Measurements from ENCODE around the gene EDC4. TPM values are rescaled to one million over a fixed set of nuclear protein-coding genes. Genes with fewer than 3 reads are reported as not detected.

Gene EDC4
- total RNA-seq, 2 experiments from 2014 or later, result 86.6 to 89.6 TPM

- peaks cover 10% of the 10 kb centered on the region for H3K4me1 ChIP-seq (ENCODE audit: insufficient read depth, low read length, poor library complexity, severe bottlenecking)
- POLR2A ChIA-PET, result interaction anchor here (0.6 kb wide), 1 partner anchor 324 kb away, joined by 3 read pairs; no protein-coding TSS in a partner anchor
- CTCF ChIA-PET (ENCODE audit: unreplicated experiment), result no interaction called here
- no peak for DNase-seq (ENCODE audit: low spot score)
- H3K27ac ChIP-seq (ENCODE audit: low read depth, low read length, poor library complexity, severe bottlenecking), result no peak overlapping the region
- no peak overlapping the region for H3K4me2 ChIP-seq (ENCODE audit: low read length)
- intact Hi-C loops (cut with micrococcal nuclease; ENCODE audit: unreplicated experiment), result no loop called here
- H3K79me2 ChIP-seq (ENCODE audit: insufficient read depth, low read depth, low read length), result no peaks in the 10 kb centered on the region
- no peaks in the 10 kb centered on the region for H3K9me2 ChIP-seq (ENCODE audit: insufficient read depth, low read length)
- H3K9me3 ChIP-seq (ENCODE audit: low read length), result no peaks in the 10 kb centered on the region
- no peak overlapping the region for H3K4me3 ChIP-seq (ENCODE audit: low read depth, low read length, poor library complexity, severe bottlenecking)
- 0 out of 2 replicates have a peak, but pooled peaks cover 4% of the 10 kb centered on the region for H3K36me3 ChIP-seq (ENCODE audit: insufficient read depth, low read length)
- no TSS peak for BruUV-seq (replicated peaks)
- no peak overlapping the region for H2AFZ ChIP-seq (ENCODE audit: low read length)
- H4K20me1 ChIP-seq (ENCODE audit: insufficient read depth, low read length), result no peaks in the 10 kb centered on the region; the same call in 1 of the 2 replicates
- no peak for TF ChIP-seq EZH2phosphoT487 (IDR thresholded peaks at IDR 0.05; ENCODE audit: borderline replicate concordance, low read depth, low read length)
- no peak for TF ChIP-seq CTCF (conservative IDR thresholded peaks at IDR 0.05; ENCODE audit: low read length)
Observed at GRCh38 chr16:67922740-67923139, 49.9 kb downstream of the EDC4 start.

GRCh38 chr16:67923414-67924116 is 50.7 kb downstream of the EDC4 start:
- no peaks in the 10 kb centered on the region for H3K79me2 ChIP-seq (ENCODE audit: insufficient read depth, low read depth, low read length)
- peaks cover 4% of the 10 kb centered on the region; the same call in 1 of the 2 replicates for H4K20me1 ChIP-seq (ENCODE audit: insufficient read depth, low read length)
- no peaks in the 10 kb centered on the region for H3K9me2 ChIP-seq (ENCODE audit: insufficient read depth, low read length)

More at GRCh38 chr16:67923414-67924116, 50.7 kb downstream of the EDC4 start:
- BruUV-seq (replicated peaks), result no TSS peak
- Histone ChIP-seq H2AFZ (ENCODE audit: low read length) (no peak overlapping the region), H3K4me3 (ENCODE audit: low read depth, low read length, poor library complexity, severe bottlenecking) (no peak overlapping the region), H3K9me3 (ENCODE audit: low read length) (no peaks in the 10 kb centered on the region), H3K4me1 (ENCODE audit: insufficient read depth, low read length, poor library complexity, severe bottlenecking) (peaks cover 10% of the 10 kb centered on the region), H3K4me2 (ENCODE audit: low read length) (no peak overlapping the region), H3K27ac (ENCODE audit: low read depth, low read length, poor library complexity, severe bottlenecking) (no peak overlapping the region), H3K36me3 (ENCODE audit: insufficient read depth, low read length) (peaks cover 11% of the 10 kb centered on the region; the same call in 1 of the 2 replicates)
- POLR2A ChIA-PET, result interaction anchor here (0.6 kb wide), 1 partner anchor 323 kb away, joined by 3 read pairs; no protein-coding TSS in a partner anchor
- no peak for DNase-seq (ENCODE audit: low spot score)
- intact Hi-C loops (cut with micrococcal nuclease; ENCODE audit: unreplicated experiment), result no loop called here
- CTCF ChIA-PET (ENCODE audit: unreplicated experiment), result no interaction called here
- TF ChIP-seq EZH2phosphoT487 (IDR thresholded peaks at IDR 0.05; ENCODE audit: borderline replicate concordance, low read depth, low read length) (no peak), CTCF (conservative IDR thresholded peaks at IDR 0.05; ENCODE audit: low read length) (no peak)

Data from OCI-LY7 (cell line).